HEK293T (cell line): ENCODE data around the gene LGALS7B.
"Not testable (repeated sequence)": the region's sequence is repeated elsewhere in the genome, so short reads cannot be mapped to it uniquely, and the experiment has no call there.

Experiments
- CTCF ChIA-PET: fragments of 350-600 bp; formaldehyde crosslinking; extraction: SDS; loops from one replicate; lab custom pipeline; 2021; ENCODE audit warnings: antibody characterized with exemption, inconsistent platforms; lab: Yijun Ruan, JAX
- POLR2A ChIA-PET: fragments of 350-600 bp; formaldehyde crosslinking; extraction: SDS; loops from one replicate; lab custom pipeline; 2020; ENCODE audit warnings: antibody characterized with exemption, inconsistent platforms; lab: Yijun Ruan, JAX
- DNase-seq: peaks from one replicate; pipeline ENCODE4 v3.0.0; 2012; ENCODE audit warnings: mixed read lengths; ENCODE audit errors: extremely low spot score
- ARNT ChIP-seq: fragments of 450-650 bp; IDR thresholded peaks from 2 replicates; pipeline ENCODE4 v1.6.1; 2017; ENCODE audit warnings: mild to moderate bottlenecking
- BHLHE40 ChIP-seq: fragments of 450-650 bp; IDR thresholded peaks from 2 replicates; pipeline ENCODE4 v1.6.1; 2016; ENCODE audit warnings: mild to moderate bottlenecking, moderate library complexity, borderline replicate concordance
- CTBP1 ChIP-seq: fragments of 450-650 bp; IDR thresholded peaks from 2 replicates; pipeline ENCODE4 v1.6.1; 2016; ENCODE audit warnings: borderline replicate concordance
- ELF4 ChIP-seq: fragments of 450-650 bp; IDR thresholded peaks from 2 replicates; pipeline ENCODE4 v1.6.1; 2017; ENCODE audit warnings: antibody characterized with exemption
- FOXA1 ChIP-seq: fragments of 450-650 bp; IDR thresholded peaks from 2 replicates; pipeline ENCODE4 v1.6.1; 2016; ENCODE audit warnings: mild to moderate bottlenecking
- FOXK2 ChIP-seq: fragments of 450-650 bp; IDR thresholded peaks from 2 replicates; pipeline ENCODE4 v1.6.1; 2016; ENCODE audit warnings: mild to moderate bottlenecking
- FOXM1 ChIP-seq: fragments of 450-650 bp; IDR thresholded peaks from 2 replicates; pipeline ENCODE4 v1.6.1; 2017; ENCODE audit warnings: mild to moderate bottlenecking, borderline replicate concordance
- HDGF ChIP-seq: fragments of 450-650 bp; IDR thresholded peaks from 2 replicates; pipeline ENCODE4 v1.6.1; 2017; ENCODE audit warnings: antibody characterized with exemption, borderline replicate concordance
- L3MBTL2 ChIP-seq: fragments of 450-650 bp; conservative IDR thresholded peaks from 2 replicates; pipeline ENCODE4 v1.6.1; 2016; ENCODE audit warnings: mild to moderate bottlenecking
- LEF1 ChIP-seq: fragments of 450-650 bp; IDR thresholded peaks from 2 replicates; pipeline ENCODE4 v1.6.1; 2017; ENCODE audit warnings: mild to moderate bottlenecking, borderline replicate concordance
- NFRKB ChIP-seq: fragments of 450-650 bp; IDR thresholded peaks from 2 replicates; pipeline ENCODE4 v1.6.1; 2016; ENCODE audit warnings: mild to moderate bottlenecking, moderate library complexity
- SP1 ChIP-seq: fragments of 450-650 bp; IDR thresholded peaks from 2 replicates; pipeline ENCODE4 v1.6.1; 2017
- SUZ12 ChIP-seq: fragments of 450-650 bp; IDR thresholded peaks from 2 replicates; pipeline ENCODE4 v1.6.1; 2016; ENCODE audit warnings: mild to moderate bottlenecking
- TARDBP ChIP-seq: fragments of 450-650 bp; IDR thresholded peaks from 2 replicates; pipeline ENCODE4 v1.6.1; 2016
- ZNF384 ChIP-seq: fragments of 450-650 bp; IDR thresholded peaks from 2 replicates; pipeline ENCODE4 v1.6.1; 2016
- TF ChIP-seq, protein P1 (sequence below): fragments of 450-650 bp; IDR thresholded peaks from 2 replicates; pipeline ENCODE4 v1.6.1; 2016

Gene LGALS7B

DNA sequence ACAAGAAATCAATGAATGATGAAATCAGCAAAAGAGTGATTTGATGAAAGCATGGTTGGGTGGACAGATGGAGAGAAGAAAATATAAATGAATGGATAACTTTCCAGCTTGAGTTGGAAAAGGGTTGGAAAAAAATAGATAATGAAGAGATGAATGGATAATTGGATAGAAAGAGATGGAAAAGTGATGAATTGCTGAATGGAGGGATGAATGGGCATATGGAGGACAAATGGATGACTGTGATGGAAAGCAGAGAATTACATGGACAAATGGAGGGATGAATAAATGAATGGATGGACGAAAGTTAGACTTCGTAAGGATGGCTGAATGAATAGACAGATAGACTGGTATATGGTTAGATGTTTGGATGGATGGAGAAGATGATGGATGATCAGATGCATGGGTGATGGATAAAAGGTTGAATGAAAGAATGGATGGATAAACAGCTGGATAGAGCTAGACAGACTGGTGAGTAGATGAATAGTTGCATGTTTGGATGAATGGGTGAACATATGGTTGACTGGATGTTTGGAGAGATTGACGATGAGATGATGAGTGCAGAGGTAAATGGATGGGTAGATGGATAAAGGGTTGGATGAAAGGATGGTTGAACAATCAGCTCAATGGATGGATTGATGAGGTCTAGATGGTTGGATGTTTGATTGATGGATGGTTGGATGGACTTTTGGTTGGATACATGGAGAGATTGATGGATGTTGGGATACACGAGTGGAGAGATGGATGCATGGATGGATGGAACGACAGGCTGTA, 11.8 kb downstream of the LGALS7B start:
- no peak for TF ChIP-seq ARNT
- TF ChIP-seq FOXM1: no peak
- TF ChIP-seq HDGF: no peak
- TF ChIP-seq BHLHE40: no peak
- TF ChIP-seq L3MBTL2: no peak
- TF ChIP-seq TARDBP: no peak
- TF ChIP-seq NFRKB: no peak
- TF ChIP-seq ZNF384: no peak
- TF ChIP-seq SUZ12: no peak
- TF ChIP-seq ELF4: no peak
- TF ChIP-seq FOXK2: no peak
- TF ChIP-seq LEF1: no peak
- TF ChIP-seq, protein P1, sequence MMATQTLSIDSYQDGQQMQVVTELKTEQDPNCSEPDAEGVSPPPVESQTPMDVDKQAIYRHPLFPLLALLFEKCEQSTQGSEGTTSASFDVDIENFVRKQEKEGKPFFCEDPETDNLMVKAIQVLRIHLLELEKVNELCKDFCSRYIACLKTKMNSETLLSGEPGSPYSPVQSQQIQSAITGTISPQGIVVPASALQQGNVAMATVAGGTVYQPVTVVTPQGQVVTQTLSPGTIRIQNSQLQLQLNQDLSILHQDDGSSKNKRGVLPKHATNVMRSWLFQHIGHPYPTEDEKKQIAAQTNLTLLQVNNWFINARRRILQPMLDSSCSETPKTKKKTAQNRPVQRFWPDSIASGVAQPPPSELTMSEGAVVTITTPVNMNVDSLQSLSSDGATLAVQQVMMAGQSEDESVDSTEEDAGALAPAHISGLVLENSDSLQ: no peak
- TF ChIP-seq CTBP1: no peak
- no peak for TF ChIP-seq SP1
- no peak for TF ChIP-seq FOXA1
- CTCF ChIA-PET: no interaction called here
- POLR2A ChIA-PET: no interaction called here
- no peak for DNase-seq

DNA sequence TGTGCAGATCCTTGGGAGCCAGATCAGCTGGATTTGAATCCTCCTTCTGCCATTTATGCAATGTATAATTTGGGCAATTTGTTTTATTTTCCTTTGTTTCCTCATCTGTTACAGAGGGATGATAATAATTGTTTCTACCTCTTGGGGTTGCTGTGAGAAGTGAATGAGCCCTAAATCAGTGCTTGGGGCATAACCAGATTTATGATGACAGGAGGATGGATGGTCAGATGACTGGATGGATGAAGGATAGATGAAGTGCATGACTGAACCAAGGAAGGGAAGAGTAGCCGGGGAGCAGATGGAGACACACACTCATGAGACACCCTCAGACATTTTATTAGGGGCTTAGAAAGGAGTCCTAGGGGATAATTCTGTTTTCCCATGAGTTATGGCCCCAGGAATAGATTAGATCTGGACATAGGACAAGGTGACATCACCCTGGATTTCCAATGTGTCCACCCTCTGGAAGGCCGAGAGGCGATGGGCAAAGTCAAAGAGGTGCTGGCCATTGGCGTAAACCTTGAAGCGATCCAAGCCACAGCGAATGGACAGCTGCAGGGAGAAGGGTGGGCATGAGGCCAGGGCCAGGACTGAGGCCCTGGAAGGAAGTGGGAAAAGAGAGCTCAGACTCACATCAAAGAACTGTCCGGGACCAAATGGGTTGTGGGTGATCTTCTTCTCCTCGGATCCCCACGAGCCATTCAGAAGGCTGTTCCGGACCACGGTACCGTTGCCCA, 12.5 kb downstream of the LGALS7B start:
- DNase-seq: no peak
- POLR2A ChIA-PET: no interaction called here
- CTCF ChIA-PET: no interaction called here
- no peak for TF ChIP-seq HDGF
- no peak for TF ChIP-seq ZNF384
- no peak for TF ChIP-seq SP1
- no peak for TF ChIP-seq FOXK2
- TF ChIP-seq ARNT: no peak
- no peak for TF ChIP-seq BHLHE40
- no peak for TF ChIP-seq SUZ12
- TF ChIP-seq, protein P1: no peak
- TF ChIP-seq ELF4: no peak
- TF ChIP-seq CTBP1: no peak
- TF ChIP-seq TARDBP: no peak
- no peak for TF ChIP-seq FOXA1
- TF ChIP-seq FOXM1: no peak
- TF ChIP-seq LEF1: no peak

DNA sequence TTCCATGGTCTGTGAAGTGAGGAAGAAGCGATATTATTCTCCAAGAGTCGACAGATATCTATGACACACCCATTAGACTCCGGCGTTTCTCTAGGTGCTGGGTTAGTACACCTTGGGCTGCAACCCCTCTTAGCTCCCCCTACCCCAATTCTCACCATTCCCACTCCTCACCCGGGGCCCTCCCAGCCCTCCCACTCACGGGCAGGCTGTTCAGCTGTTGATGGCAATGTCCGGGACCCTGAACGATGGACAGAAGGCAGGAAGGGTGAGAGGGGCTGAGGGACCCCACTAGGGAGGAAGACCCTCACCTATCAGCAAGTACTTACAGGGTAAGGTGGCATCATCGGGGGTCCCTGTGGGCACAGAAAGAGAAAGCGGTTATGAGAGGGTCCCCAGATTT, 14.5 kb downstream of the LGALS7B start:
- no peak for TF ChIP-seq L3MBTL2
- DNase-seq: no peak
- ChIA-PET POLR2A (no interaction called here), CTCF (no interaction called here)

DNA sequence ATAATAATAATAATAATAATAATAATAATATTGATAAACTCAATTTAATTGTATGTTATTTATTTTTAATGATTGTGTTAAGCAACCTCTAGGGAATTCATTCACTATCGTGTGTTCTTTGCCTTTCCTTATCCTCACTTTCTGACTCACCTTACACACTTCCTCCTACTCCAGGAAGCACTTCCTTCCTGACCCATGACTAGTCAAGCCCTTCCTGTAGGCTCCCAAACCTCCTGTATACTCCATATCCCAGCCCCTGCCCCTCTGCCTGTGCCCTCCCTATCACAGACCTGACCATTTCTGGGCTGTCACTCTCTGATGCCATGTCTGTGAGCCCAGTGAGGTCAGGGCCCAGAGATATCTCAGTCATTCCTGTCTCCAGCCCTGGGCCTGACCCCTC, 16.2 kb downstream of the LGALS7B start:
- DNase-seq: no peak
- ChIA-PET POLR2A (no interaction called here), CTCF (no interaction called here)
- TF ChIP-seq FOXA1: no peak
- no peak for TF ChIP-seq ARNT
- TF ChIP-seq CTBP1: no peak

DNA sequence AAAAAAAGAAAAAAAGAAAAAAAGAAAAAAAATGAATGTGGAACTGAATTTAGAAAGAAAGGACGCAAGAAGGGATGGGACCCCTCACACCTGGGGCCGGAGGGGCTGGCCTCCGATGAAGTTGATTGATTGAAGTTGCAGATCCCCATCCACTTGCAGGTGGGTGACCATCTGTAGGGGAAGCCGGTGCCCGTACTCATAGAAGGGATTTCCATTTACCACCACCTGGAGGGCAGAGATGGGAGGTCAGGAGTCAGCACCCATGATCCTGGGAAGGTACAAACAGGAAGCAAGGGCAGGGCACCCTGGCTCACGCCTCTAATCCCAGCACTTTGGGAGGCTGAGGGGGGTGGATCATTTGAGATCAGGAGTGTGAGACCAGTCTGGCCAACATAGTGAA, 17.4 kb downstream of the LGALS7B start:
- ChIA-PET CTCF (no interaction called here), POLR2A (no interaction called here)
- TF ChIP-seq SP1: no peak
- TF ChIP-seq SUZ12: no peak
- no peak for TF ChIP-seq TARDBP
- TF ChIP-seq ARNT: no peak
- TF ChIP-seq FOXA1: no peak
- no peak for TF ChIP-seq FOXM1
- TF ChIP-seq HDGF: no peak
- no peak for DNase-seq

DNA sequence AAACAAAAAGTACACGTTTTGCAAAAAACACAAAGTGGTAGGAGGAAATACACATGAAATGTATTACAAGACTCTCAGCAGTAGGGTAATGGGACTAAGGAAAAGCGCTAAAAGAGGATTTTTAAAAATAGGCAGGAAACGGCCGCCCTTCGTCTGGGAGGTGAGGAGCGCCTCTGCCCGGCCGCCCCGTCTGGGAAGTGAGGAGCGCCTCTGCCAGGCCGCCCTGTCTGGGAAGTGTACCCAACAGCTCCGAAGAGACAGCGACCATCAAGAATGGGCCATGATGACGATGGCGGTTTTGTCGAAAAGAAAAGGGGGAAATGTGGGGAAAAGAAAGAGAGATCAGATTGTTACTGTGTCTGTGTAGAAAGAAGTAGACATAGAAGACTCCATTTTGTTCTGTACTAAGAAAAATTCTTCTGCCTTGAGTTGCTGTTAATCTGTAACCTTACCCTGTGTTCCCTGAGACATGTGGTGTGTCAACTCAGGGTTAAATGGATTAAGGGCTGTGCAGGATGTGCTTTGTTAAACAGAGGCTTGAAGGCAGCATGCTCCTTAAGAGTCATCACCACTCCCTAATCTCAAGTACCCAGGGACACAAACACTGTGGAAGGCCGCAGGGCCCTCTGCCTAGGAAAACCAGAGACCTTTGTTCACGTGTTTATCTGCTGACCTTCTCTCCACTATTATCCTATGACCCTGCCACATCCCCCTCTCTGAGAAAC, 18.5 kb downstream of the LGALS7B start:
- POLR2A ChIA-PET, CTCF ChIA-PET: not testable (repeated sequence)

DNA sequence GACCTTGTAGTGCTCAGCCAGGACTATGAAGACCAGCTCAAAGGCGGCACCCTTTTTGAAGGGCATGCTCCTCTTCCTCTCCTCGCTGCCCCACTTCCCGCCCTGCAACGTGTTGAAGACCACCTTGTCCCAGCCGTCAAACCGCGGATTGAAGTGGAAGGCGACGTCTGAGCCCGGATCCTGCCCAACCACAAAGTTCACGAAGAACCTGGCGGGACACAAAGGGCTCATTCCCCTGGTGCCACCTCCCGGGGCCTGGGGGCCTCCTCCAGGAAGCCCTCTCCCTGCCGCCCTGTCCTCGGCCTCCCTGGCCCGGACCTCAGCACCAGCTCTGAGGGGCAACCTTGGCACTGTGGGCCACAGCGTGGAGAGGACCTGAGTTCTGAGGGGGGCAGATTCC, 19.7 kb downstream of the LGALS7B start:
- DNase-seq: no peak
- TF ChIP-seq SP1 (no peak), HDGF (no peak), BHLHE40 (no peak), SUZ12 (no peak), FOXM1 (no peak), NFRKB (no peak), L3MBTL2 (no peak), CTBP1 (no peak), LEF1 (no peak), ZNF384 (no peak), ELF4 (no peak), ARNT (no peak), FOXK2 (no peak), TARDBP (no peak), FOXA1 (no peak)
- TF ChIP-seq, protein P1: no peak
- POLR2A ChIA-PET: no interaction called here
- CTCF ChIA-PET: no interaction called here

More for the DNA sequence above, 18.5 kb downstream of the LGALS7B start:
- DNase-seq: not testable (repeated sequence)
